GM20000 (cell line): ENCODE measurements around the gene MR1.
"Not testable (repeated sequence)": the region's sequence is repeated elsewhere in the genome, so short reads cannot be mapped to it uniquely, and the experiment has no call there.

Experiments used
- DNase-seq: peaks from one replicate; pipeline ENCODE4 v3.0.0; 2012; ENCODE audit warnings: low spot score
- CTCF ChIP-seq: IDR thresholded peaks from 2 replicates; pipeline ENCODE4 v1.5.1; 2012; ENCODE audit warnings: mild to moderate bottlenecking, control low read depth; ENCODE audit errors: extremely low read depth, missing control alignments

MR1 gene

DNA sequence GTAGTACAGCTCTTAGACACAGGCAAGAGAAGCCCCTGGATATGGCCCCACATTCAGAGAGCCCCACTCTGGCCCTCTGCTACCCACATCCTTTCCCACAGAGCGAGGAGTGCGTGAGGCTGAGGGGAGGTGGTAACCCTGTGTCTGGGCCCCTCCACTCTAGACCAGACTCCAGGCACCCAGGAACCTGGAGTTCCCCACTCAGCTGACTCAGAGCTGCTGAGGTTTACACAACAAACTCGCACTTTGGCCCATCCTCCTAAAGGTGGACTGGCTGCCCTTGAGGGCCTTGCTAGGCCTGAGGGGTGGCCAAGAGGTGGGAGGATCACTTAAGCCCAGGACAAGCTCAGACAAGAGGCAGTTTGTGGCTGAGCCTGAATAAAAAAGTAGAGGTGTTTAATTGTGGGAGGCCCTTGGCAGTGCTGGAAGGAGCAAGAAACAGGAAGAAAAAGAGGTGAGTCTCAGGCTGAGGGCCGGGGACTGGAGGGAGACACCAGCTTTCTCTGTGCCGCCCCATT is 10.7 kb downstream of the MR1 start:
- no peak for TF ChIP-seq CTCF
- DNase-seq: peak; percentile 81

GRCh38 chr1:181045946-181046345 is 12.2 kb downstream of the MR1 start:
- not testable (repeated sequence) for DNase-seq

GRCh38 chr1:181049378-181049777 is 15.6 kb downstream of the MR1 start:
- TF ChIP-seq CTCF: no peak
- no peak for DNase-seq

DNA sequence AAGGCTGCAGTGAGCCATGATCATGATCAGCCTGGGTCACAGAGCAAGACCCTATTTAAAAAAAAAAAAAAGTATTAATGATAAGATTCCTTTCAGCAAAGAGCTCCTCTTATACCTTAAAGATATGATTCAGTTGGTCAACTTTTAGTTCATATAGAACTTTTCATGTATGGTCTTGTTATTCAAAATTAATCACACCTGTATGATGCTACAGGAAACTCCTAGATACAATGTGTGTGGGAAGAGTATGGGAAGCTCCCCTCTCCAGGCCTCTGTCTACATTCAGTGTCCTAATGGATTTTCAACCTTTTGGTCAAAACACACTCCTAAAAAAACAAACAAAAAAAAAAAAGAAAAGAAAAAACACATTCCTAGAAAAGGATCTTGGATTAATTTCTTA is 17.1 kb downstream of the MR1 start:
- no peak for DNase-seq

DNA sequence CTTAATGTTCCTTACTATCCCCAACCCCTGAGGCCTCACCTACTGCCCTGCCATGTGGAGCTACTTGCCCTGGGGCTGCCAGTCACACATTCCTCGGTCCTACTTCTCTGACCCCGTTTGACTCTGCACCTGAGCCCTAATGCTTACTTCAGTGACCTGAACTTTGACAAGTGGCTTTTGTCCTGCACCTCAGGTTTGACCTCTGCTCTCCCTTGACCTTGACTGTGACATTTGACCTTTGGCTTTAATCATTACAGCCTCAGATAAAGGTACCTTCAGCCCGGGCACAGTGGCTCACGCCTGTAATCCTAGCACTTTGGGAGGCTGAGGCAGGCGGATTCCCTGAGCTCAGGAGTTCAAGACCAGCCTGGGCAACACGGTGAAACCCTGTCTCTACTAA is 22.8 kb downstream of the MR1 start:
- no peak for DNase-seq
- TF ChIP-seq CTCF: no peak

More for the DNA sequence above, 17.1 kb downstream of the MR1 start:
- TF ChIP-seq CTCF: no peak

DNA sequence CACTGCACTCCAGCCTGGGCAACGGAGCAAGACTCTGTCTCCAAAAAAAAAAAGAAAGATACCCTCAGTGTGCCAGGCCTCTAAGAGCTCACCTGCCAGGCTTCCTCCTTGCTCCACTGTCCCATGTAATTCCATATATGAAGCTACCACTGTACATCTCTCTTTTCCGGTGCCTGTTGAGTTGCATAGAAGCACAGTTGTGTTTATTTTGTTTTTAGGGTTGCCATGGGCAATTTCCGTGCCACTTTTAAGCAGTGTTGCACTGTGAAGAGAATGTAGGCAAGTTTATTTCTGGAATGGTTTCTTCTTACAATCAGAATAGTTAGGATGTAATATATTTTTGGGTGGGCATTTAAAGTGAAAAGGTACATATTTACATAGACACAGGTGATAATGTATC is 23.3 kb downstream of the MR1 start:
- TF ChIP-seq CTCF: no peak
- DNase-seq: no peak

GRCh38 chr1:181059435-181059834 is 25.7 kb downstream of the MR1 start:
- DNase-seq: no peak
- TF ChIP-seq CTCF: no peak

DNA sequence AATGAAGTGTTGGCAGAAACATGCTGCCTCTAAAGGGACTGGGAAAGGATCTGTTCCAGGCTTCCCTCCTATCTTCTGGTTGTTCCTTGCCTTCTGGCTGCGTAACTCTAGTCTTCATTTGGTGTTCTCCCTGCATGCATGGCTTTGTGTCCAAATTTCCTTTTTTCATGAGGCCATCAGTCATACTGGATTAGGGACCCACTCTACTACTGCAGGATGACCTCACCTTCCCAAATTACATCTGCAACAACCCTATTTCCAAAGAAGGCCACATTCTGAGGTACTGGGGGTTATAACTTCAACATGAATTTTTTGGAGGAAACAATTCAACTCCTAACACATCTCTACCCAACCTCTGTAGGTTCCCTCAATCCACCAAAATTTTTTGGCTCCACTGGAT is 26.3 kb downstream of the MR1 start:
- TF ChIP-seq CTCF: no peak
- no peak for DNase-seq

GRCh38 chr1:181060947-181061346 is 27.2 kb downstream of the MR1 start:
- DNase-seq: not testable (repeated sequence)
